Trophoblast cell (in vitro differentiated cells and primary cell): ENCODE results near the gene SMIM30.

Source experiments
- DNase-seq, 2 donors: peaks; one replicate each; pipeline ENCODE4 v3.0.0-alpha.2; 2016
- H2AFZ ChIP-seq: 2 replicates; pipeline ENCODE4 v1.6.1; 2013; ENCODE audit warnings: low read length, moderate library complexity, mild to moderate bottlenecking; ENCODE audit not compliant: insufficient read depth, poor library complexity
- H2AK5ac ChIP-seq: 2 replicates; pipeline ENCODE4 v1.6.1; 2013; ENCODE audit warnings: mild to moderate bottlenecking, low read length
- H2BK120ac ChIP-seq: 2 replicates; pipeline ENCODE4 v1.6.1; 2013; ENCODE audit warnings: low read length, mild to moderate bottlenecking, moderate library complexity; ENCODE audit not compliant: insufficient read depth, poor library complexity
- H2BK12ac ChIP-seq: 2 replicates; pipeline ENCODE4 v1.6.1; 2013; ENCODE audit warnings: mild to moderate bottlenecking, low read length, moderate library complexity
- H2BK5ac ChIP-seq: 2 replicates; pipeline ENCODE4 v1.6.1; 2013; ENCODE audit warnings: low read length, low read depth, moderate library complexity, mild to moderate bottlenecking; ENCODE audit not compliant: poor library complexity
- H3K14ac ChIP-seq: 2 replicates; pipeline ENCODE4 v1.6.1; 2013; ENCODE audit warnings: mild to moderate bottlenecking, low read length
- H3K18ac ChIP-seq: 2 replicates; pipeline ENCODE4 v1.6.1; 2013; ENCODE audit warnings: mild to moderate bottlenecking, low read length
- H3K23ac ChIP-seq: 2 replicates; pipeline ENCODE4 v1.6.1; 2013; ENCODE audit warnings: low read length
- H3K27ac ChIP-seq: 2 replicates; pipeline ENCODE4 v1.5.1; 2013; ENCODE audit warnings: low read depth, mild to moderate bottlenecking, inconsistent platforms, low read length, moderate library complexity
- H3K27me3 ChIP-seq: 2 replicates; pipeline ENCODE4 v1.6.1; 2013; ENCODE audit warnings: inconsistent platforms, mild to moderate bottlenecking, low read length, moderate library complexity; ENCODE audit not compliant: insufficient read depth
- H3K36me3 ChIP-seq, 2 experiments: 1 replicate in 1 of 2; 2 replicates in 1 of 2; pipeline ENCODE4 v1.6.1; 2013; ENCODE audit warnings: low read length in 2 of 2, mild to moderate bottlenecking in 2 of 2, moderate library complexity in 1 of 2; ENCODE audit not compliant: insufficient read depth in 2 of 2, control insufficient read depth in 1 of 2
- H3K4ac ChIP-seq: 2 replicates; pipeline ENCODE4 v1.6.1; 2013; ENCODE audit warnings: low read depth, mild to moderate bottlenecking, low read length, moderate library complexity
- H3K4me1 ChIP-seq, 2 experiments: 1 replicate in 1 of 2; 2 replicates in 1 of 2; pipeline ENCODE4 v1.6.1; 2013; ENCODE audit warnings: low read length in 2 of 2, mild to moderate bottlenecking in 2 of 2, moderate library complexity in 1 of 2; ENCODE audit not compliant: insufficient read depth in 2 of 2, control insufficient read depth in 1 of 2
- H3K4me2 ChIP-seq: 2 replicates; pipeline ENCODE4 v1.6.1; 2013; ENCODE audit warnings: inconsistent platforms, mild to moderate bottlenecking, low read length, moderate library complexity
- H3K4me3 ChIP-seq: 2 replicates; pipeline ENCODE4 v1.5.1; 2013; ENCODE audit warnings: mild to moderate bottlenecking, low read depth, low read length, inconsistent platforms
- H3K79me1 ChIP-seq: one replicate; pipeline ENCODE4 v1.6.1; 2013; ENCODE audit warnings: low read length
- H3K79me2 ChIP-seq: 2 replicates; pipeline ENCODE4 v1.6.1; 2013; ENCODE audit warnings: low read length, mild to moderate bottlenecking; ENCODE audit not compliant: control insufficient read depth, insufficient read depth, poor library complexity
- H3K9ac ChIP-seq: 2 replicates; pipeline ENCODE4 v1.6.1; 2013; ENCODE audit warnings: mild to moderate bottlenecking, low read length
- H3K9me3 ChIP-seq: 2 replicates; pipeline ENCODE4 v1.6.1; 2013; ENCODE audit warnings: low read depth, mild to moderate bottlenecking, control low read depth, inconsistent platforms, low read length; ENCODE audit not compliant: insufficient read depth
- H4K12ac ChIP-seq: 2 replicates; pipeline ENCODE4 v1.6.1; 2013; ENCODE audit warnings: low read depth, mild to moderate bottlenecking, low read length, moderate library complexity
- H4K8ac ChIP-seq: 2 replicates; pipeline ENCODE4 v1.6.1; 2013; ENCODE audit warnings: low read depth, mild to moderate bottlenecking, low read length, moderate library complexity
- H4K91ac ChIP-seq: one replicate; pipeline ENCODE4 v1.6.1; 2013; ENCODE audit warnings: low read depth, mild to moderate bottlenecking, low read length, moderate library complexity
- WGBS: extraction: QIAGEN DNeasy Blood & Tissue Kit; methylation state at CpG from one replicate; pipeline ENCODE4 v1.1.7; 2013; ENCODE audit warnings: missing lambda C conversion rate; ENCODE audit not compliant: insufficient read length, insufficient coverage; ENCODE audit errors: extremely low coverage; 5-methylcytosine and 5-hydroxymethylcytosine counted together

Gene SMIM30

DNA sequence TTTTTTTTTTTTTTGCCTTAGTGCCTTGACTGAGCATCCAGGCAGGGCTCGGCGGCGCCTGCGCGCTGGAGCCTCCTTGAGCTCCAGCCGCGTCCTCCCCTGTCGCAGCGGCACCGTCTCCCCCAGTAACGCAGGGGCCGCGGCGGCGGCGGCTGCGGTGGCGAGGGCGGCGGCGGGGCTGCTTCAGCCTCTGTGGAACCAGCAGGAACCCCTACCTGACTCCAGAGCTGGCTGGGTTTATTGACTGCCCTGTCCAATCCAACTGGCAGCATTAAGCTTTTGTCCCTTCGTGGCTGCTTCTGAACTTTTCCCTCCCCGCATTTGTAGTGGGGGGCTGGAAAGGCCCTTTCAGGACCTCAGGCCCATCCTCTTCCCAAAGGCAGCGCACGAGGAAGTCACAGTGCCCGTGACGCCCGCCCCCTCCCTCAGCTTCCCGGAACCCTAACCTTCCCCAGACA is 31.9 kb downstream of the SMIM30 start, which contains the start of gene GPR85:
GPR85 (minus strand) TSS at position 397 of the 458 bp plus-strand sequence. CDS start 2,106 bp downstream, outside the sequence.
- no peak within 1 kb of the TSS for H3K23ac ChIP-seq
- H3K27ac ChIP-seq = peak within 1 kb of the TSS; percentile 50
- peak; percentile 57 to 75 for DNase-seq
- peak within 1 kb of the TSS; percentile 75 for H2BK5ac ChIP-seq
- H3K9me3 ChIP-seq = no peaks in the 10 kb centered on the region
- H2BK12ac ChIP-seq = peak within 1 kb of the TSS; percentile 90
- peak within 1 kb of the TSS; percentile 97 for H4K8ac ChIP-seq
- H3K4me3 ChIP-seq = peak within 1 kb of the TSS; percentile 71
- H3K14ac ChIP-seq = peak within 1 kb of the TSS; percentile 94
- peak within 1 kb of the TSS; percentile 64 for H3K4ac ChIP-seq
- H3K79me1 ChIP-seq = peaks cover 4% of the 10 kb centered on the region
- peak within 1 kb of the TSS; percentile 96 for H2AFZ ChIP-seq
- peak within 1 kb of the TSS; percentile 84 for H3K4me2 ChIP-seq
- peak within 1 kb of the TSS; percentile 85 for H3K9ac ChIP-seq
- H3K4me1 ChIP-seq = no peaks in the 10 kb centered on the region
- peaks cover 3% of the 10 kb centered on the region for H3K79me2 ChIP-seq
- no CpG with 5 or more reads among the region's 29 CpGs for WGBS
- H2AK5ac ChIP-seq = no peak within 1 kb of the TSS
- H2BK120ac ChIP-seq = peak within 1 kb of the TSS; percentile 96
- peak within 1 kb of the TSS; percentile 90 for H4K91ac ChIP-seq
- H3K27me3 ChIP-seq = no peaks in the 10 kb centered on the region
- H3K18ac ChIP-seq = peak within 1 kb of the TSS; percentile 82
- H3K36me3 ChIP-seq = no peaks in the 10 kb centered on the region
- peak within 1 kb of the TSS; percentile 94 for H4K12ac ChIP-seq

- H2BK12ac ChIP-seq = no peak overlapping the region
- no CpG with 5 or more reads among the region's 16 CpGs for WGBS
These were observed 32.5 kb downstream of the SMIM30 start for GRCh38 chr7:113085781-113086390.

DNA sequence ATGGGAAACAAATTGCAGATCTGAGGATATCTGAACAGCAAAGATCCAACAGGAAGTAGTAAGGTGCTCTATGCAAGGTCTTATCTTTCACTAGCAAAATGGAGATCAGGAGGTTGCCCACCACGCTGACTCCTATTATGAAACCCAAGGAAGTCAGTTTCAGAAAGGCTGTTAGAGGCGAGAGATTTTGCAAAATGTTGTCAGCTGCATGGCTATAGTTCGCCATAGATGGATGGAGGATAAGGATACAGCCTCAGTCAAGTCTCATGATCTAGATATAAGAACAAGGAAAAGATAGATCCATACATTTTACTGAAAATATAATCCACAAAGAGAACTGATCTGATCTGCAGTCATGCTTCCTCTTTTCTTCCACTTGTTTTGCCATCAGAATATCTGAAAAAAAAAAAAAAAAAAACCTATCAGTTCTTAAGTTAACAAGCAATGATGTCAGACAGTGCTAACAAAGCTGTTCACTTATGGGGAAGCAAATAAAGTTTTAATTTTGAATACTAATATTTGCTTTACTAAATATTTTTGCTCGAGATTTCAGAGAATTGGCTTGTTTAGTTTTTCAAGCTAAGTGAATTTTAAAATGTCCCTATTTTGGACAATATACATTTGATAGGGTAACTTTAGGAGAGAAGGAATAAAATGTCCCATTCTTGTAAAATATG is 33.7 kb downstream of the SMIM30 start:
- no peaks in the 10 kb centered on the region for H3K4me1 ChIP-seq
- no peak overlapping the region for H2BK12ac ChIP-seq
- H3K27ac ChIP-seq = no peak overlapping the region
- no peak overlapping the region for H3K4me3 ChIP-seq
- H2BK5ac ChIP-seq = no peak overlapping the region
- no peak overlapping the region for H3K4ac ChIP-seq
- no peaks in the 10 kb centered on the region for H3K36me3 ChIP-seq
- WGBS = no CpG with 5 or more reads among the region's 4 CpGs
- H4K8ac ChIP-seq = no peak overlapping the region
- H4K12ac ChIP-seq = no peak overlapping the region
- H3K4me2 ChIP-seq = no peak overlapping the region
- no peaks in the 10 kb centered on the region for H3K27me3 ChIP-seq
- no peak overlapping the region for H3K18ac ChIP-seq
- no peak for DNase-seq
- H3K23ac ChIP-seq = no peak overlapping the region
- H3K79me2 ChIP-seq = peaks cover 3% of the 10 kb centered on the region
- H2AFZ ChIP-seq = no peak overlapping the region
- H2AK5ac ChIP-seq = no peak overlapping the region
- no peak overlapping the region for H3K9ac ChIP-seq
- H4K91ac ChIP-seq = no peak overlapping the region
- H3K14ac ChIP-seq = no peak overlapping the region
- H2BK120ac ChIP-seq = no peak overlapping the region
- H3K9me3 ChIP-seq = no peaks in the 10 kb centered on the region
- H3K79me1 ChIP-seq = peaks cover 4% of the 10 kb centered on the region

More at GRCh38 chr7:113085781-113086390, 32.5 kb downstream of the SMIM30 start:
- Histone ChIP-seq H2BK120ac (no peak overlapping the region), H4K91ac (no peak overlapping the region), H3K18ac (no peak overlapping the region), H3K23ac (no peak overlapping the region), H3K4me3 (no peak overlapping the region), H3K27ac (no peak overlapping the region), H2BK5ac (no peak overlapping the region), H3K4ac (no peak overlapping the region), H4K12ac (no peak overlapping the region), H3K9me3 (no peaks in the 10 kb centered on the region), H3K4me2 (peak overlapping the region; percentile 37), H2AK5ac (no peak overlapping the region), H3K14ac (no peak overlapping the region), H3K27me3 (no peaks in the 10 kb centered on the region), H3K79me2 (peaks cover 3% of the 10 kb centered on the region), H3K79me1 (peaks cover 4% of the 10 kb centered on the region), H3K9ac (no peak overlapping the region), H3K36me3 (no peaks in the 10 kb centered on the region), H3K4me1 (no peaks in the 10 kb centered on the region), H4K8ac (no peak overlapping the region), H2AFZ (peak overlapping the region; percentile 59)
- DNase-seq = no peak

GRCh38 chr7:113083816-113084495 is 34.4 kb downstream of the SMIM30 start:
- WGBS = no CpG with 5 or more reads among the region's 10 CpGs
- no peak overlapping the region for H4K12ac ChIP-seq
- H3K4me3 ChIP-seq = no peak overlapping the region
- no peak overlapping the region for H3K23ac ChIP-seq
- H3K18ac ChIP-seq = no peak overlapping the region
- H2BK12ac ChIP-seq = no peak overlapping the region
- H2BK5ac ChIP-seq = no peak overlapping the region
- H3K9ac ChIP-seq = no peak overlapping the region
- no peak overlapping the region for H4K91ac ChIP-seq
- peaks cover 4% of the 10 kb centered on the region for H3K79me1 ChIP-seq
- no peaks in the 10 kb centered on the region for H3K9me3 ChIP-seq
- H3K27me3 ChIP-seq = no peaks in the 10 kb centered on the region
- H2BK120ac ChIP-seq = no peak overlapping the region
- no peak for DNase-seq
- peaks cover 3% of the 10 kb centered on the region for H3K79me2 ChIP-seq
- H3K14ac ChIP-seq = no peak overlapping the region
- no peak overlapping the region for H4K8ac ChIP-seq
- H3K27ac ChIP-seq = no peak overlapping the region
- H2AK5ac ChIP-seq = no peak overlapping the region
- no peak overlapping the region for H2AFZ ChIP-seq
- H3K4me1 ChIP-seq = no peaks in the 10 kb centered on the region
- H3K4me2 ChIP-seq = no peak overlapping the region
- no peak overlapping the region for H3K4ac ChIP-seq
- no peaks in the 10 kb centered on the region for H3K36me3 ChIP-seq
